Fibroblast of the aortic adventitia (primary cell): ENCODE results near the gene NPAT. TPM values are rescaled to one million over a fixed set of nuclear protein-coding genes. Genes with fewer than 3 reads are reported as not detected.
"Not testable (repeated sequence)": the region's sequence is repeated elsewhere in the genome, so short reads cannot be mapped to it uniquely, and the experiment has no call there.

ENCODE experiments used
- DNase-seq: peaks from one replicate; pipeline ENCODE4 v3.0.0-alpha.2; 2010; ENCODE audit warnings: low read depth
- H3K4me3 ChIP-seq: 2 replicates; pipeline ENCODE4 v1.5.1; 2011; ENCODE audit warnings: low read depth, mild to moderate bottlenecking, control low read depth, low read length, moderate library complexity
- CTCF ChIP-seq: IDR thresholded peaks from 2 replicates; pipeline ENCODE4 v1.5.1; 2011; ENCODE audit warnings: mild to moderate bottlenecking, low read length, control low read depth, inconsistent platforms; ENCODE audit not compliant: insufficient read depth
- total RNA-seq: library from RNA; depleted of rRNA; stranded (reverse); fragments of >200 nt; gene quantifications from 2 replicates; pipeline ENCODE4 v1.2.3, GENCODE V29; 2012; ENCODE audit warnings: low replicate concordance

Gene NPAT
- total RNA-seq, 1 donor = 28.9 TPM

GRCh38 chr11:108142304-108142703 is 80.1 kb downstream of the NPAT start:
- no peak for DNase-seq
- H3K4me3 ChIP-seq = no peak overlapping the region
- no peak for TF ChIP-seq CTCF

- no peak for DNase-seq
- no peak overlapping the region for H3K4me3 ChIP-seq
- no peak for TF ChIP-seq CTCF
These were observed 85.2 kb downstream of the NPAT start for GRCh38 chr11:108137212-108137611.

- DNase-seq = peak; percentile 51
- no peak overlapping the region for H3K4me3 ChIP-seq
- peak; percentile 13 for TF ChIP-seq CTCF
These were observed 86.4 kb downstream of the NPAT start for GRCh38 chr11:108135845-108136544.

GRCh38 chr11:108132993-108133538 is 89.4 kb downstream of the NPAT start:
- not testable (repeated sequence) for DNase-seq, H3K4me3 ChIP-seq

- DNase-seq = no peak
- no peak overlapping the region for H3K4me3 ChIP-seq
- TF ChIP-seq CTCF = no peak
These were observed 90.4 kb downstream of the NPAT start for GRCh38 chr11:108131993-108132392.

GRCh38 chr11:108128772-108129171 is 93.7 kb downstream of the NPAT start:
- no peak for TF ChIP-seq CTCF
- no peak overlapping the region for H3K4me3 ChIP-seq
- DNase-seq = no peak

- DNase-seq = no peak
- TF ChIP-seq CTCF = no peak
These were observed 97.3 kb downstream of the NPAT start for GRCh38 chr11:108125096-108125495.

More at GRCh38 chr11:108125096-108125495, 97.3 kb downstream of the NPAT start:
- no peak overlapping the region for H3K4me3 ChIP-seq
